Cerebellar cortex (tissue), 1 donor: ENCODE data around the gene PSG11.
"Not testable (repeated sequence)": the region's sequence is repeated elsewhere in the genome, so short reads cannot be mapped to it uniquely, and the experiment has no call there.

Experiments
- DNase-seq: peaks from one replicate; pipeline ENCODE4 v3.0.0-alpha.2; 2015; ENCODE audit warnings: low spot score

Gene PSG11

GRCh38 chr19:42988206-42988605, 38.1 kb downstream of the PSG11 start:
- not testable (repeated sequence) for DNase-seq

GRCh38 chr19:42985588-42985987, 40.7 kb downstream of the PSG11 start:
- DNase-seq: no peak

- not testable (repeated sequence) for DNase-seq
Observed at GRCh38 chr19:42982111-42982510, 44.2 kb downstream of the PSG11 start.

GRCh38 chr19:42971451-42971850, 54.8 kb downstream of the PSG11 start:
- DNase-seq: not testable (repeated sequence)

GRCh38 chr19:42965176-42965575, 61.1 kb downstream of the PSG11 start:
- DNase-seq: no peak

GRCh38 chr19:42961119-42961518, 65.2 kb downstream of the PSG11 start:
- no peak for DNase-seq
